Activated CD4-positive, alpha-beta T cell treated with anti-CD3 and anti-CD28 coated beads, Interleukin-2, amount 10 ng/mL, durations not matched to agents 24 days and 14 days (primary cell): ENCODE results near the gene ALG14. TPM values are rescaled to one million over a fixed set of nuclear protein-coding genes. Genes with fewer than 3 reads are reported as not detected.

Experiments used
- DNase-seq: peaks from one replicate; pipeline ENCODE4 v3.0.0; 2022
- H3K27ac Mint-ChIP-seq: one replicate; pipeline ENCODE4 v1.8.0; 2022; ENCODE audit warnings: mild to moderate bottlenecking, mixed read lengths
- H3K27me3 Mint-ChIP-seq: one replicate; pipeline ENCODE4 v1.8.0; 2022; ENCODE audit warnings: mixed read lengths
- H3K36me3 Mint-ChIP-seq: one replicate; pipeline ENCODE4 v1.8.0; 2022; ENCODE audit warnings: low read depth, mild to moderate bottlenecking, mixed read lengths
- H3K4me1 Mint-ChIP-seq: one replicate; pipeline ENCODE4 v1.8.0; 2021; ENCODE audit warnings: mixed read lengths
- H3K4me3 Mint-ChIP-seq: one replicate; pipeline ENCODE4 v1.8.0; 2022; ENCODE audit warnings: mild to moderate bottlenecking, moderate library complexity, mixed read lengths
- H3K9me3 Mint-ChIP-seq: one replicate; pipeline ENCODE4 v1.8.0; 2021; ENCODE audit warnings: mixed read lengths
- intact Hi-C: fragments of 100-400 bp; cut with micrococcal nuclease; formaldehyde crosslinking; loops from one replicate; pipeline ENCODE4 v1.15.1; 2023
- total RNA-seq: library from RNA; stranded (reverse); gene quantifications from 2 replicates; pipeline ENCODE4 v1.2.3, GENCODE V29; 2022

ALG14 gene
- total RNA-seq, 1 donor from 2014 or later = 2.1 TPM

DNA sequence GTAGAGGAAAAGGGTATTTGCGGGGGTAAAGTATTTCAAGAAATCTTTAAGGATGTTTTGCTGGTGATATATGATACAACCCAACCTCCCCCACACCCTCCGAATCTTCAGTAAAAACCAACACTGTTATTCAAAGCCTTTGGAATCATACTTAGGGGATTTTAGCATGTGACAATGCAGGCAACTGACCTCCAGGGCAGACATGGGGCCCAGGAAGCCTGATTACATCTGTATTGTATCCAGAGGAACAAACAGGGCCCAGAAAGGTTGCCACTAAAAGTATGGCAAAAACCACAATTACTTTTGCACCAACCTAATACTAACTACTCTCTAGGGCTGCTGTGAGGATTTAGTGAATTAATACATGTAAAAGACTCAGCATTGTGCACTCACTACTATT, 102.0 kb downstream of the ALG14 start:
- Mint-ChIP-seq H3K36me3 (no peaks in the 10 kb centered on the region), H3K4me1 (no peaks in the 10 kb centered on the region), H3K4me3 (no peak overlapping the region), H3K27me3 (peaks cover 3% of the 10 kb centered on the region), H3K27ac (no peak overlapping the region), H3K9me3 (no peaks in the 10 kb centered on the region)
- DNase-seq = no peak
- intact Hi-C loops = no loop called here

DNA sequence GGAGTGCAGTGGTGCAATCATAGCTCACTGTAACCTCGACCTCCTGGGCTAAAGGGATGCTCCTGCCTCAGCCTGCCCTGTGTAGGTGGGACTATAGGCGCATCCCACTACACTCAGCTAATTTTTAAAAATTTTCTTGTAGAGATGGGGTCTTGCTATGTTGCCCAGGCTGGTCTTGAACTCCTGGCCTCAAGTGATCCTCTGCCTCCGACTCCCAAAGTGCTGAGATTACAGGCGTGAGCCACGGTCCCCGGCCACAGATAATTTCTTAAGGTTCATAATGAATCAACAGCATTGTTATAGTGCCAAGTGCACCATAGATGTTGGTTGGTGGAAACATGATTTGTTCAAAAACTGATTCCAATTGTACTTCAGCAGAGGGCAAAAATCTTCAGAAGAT, 103.6 kb downstream of the ALG14 start:
- no peak overlapping the region for H3K27ac Mint-ChIP-seq
- no peaks in the 10 kb centered on the region for H3K4me1 Mint-ChIP-seq
- no peak overlapping the region for H3K4me3 Mint-ChIP-seq
- H3K36me3 Mint-ChIP-seq = no peaks in the 10 kb centered on the region
- intact Hi-C loops = no loop called here
- DNase-seq = no peak
- peaks cover 3% of the 10 kb centered on the region for H3K27me3 Mint-ChIP-seq
- no peaks in the 10 kb centered on the region for H3K9me3 Mint-ChIP-seq

DNA sequence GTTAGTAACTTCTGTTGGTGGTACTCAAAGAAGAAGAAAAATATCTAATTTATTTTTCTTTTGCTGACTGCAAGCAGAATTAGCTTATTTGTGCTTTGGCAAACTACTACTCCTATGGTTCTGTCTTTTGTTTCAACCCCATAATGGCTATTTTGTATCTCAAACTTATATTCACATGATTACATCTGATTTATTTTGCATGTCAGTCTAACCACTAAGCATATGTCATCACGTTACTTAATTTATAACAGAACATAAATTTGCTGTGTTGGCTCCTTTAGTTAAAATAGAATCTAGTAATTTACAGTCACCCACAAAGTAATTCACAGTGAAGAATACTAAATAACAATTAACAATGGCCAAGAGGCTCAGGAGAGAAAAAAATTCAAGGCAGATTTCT, 106.7 kb downstream of the ALG14 start:
- Mint-ChIP-seq H3K4me3 (no peak overlapping the region), H3K27ac (no peak overlapping the region), H3K36me3 (no peaks in the 10 kb centered on the region), H3K4me1 (peaks cover 5% of the 10 kb centered on the region), H3K9me3 (no peaks in the 10 kb centered on the region), H3K27me3 (peaks cover 3% of the 10 kb centered on the region)
- no peak for DNase-seq
- intact Hi-C loops = no loop called here

DNA sequence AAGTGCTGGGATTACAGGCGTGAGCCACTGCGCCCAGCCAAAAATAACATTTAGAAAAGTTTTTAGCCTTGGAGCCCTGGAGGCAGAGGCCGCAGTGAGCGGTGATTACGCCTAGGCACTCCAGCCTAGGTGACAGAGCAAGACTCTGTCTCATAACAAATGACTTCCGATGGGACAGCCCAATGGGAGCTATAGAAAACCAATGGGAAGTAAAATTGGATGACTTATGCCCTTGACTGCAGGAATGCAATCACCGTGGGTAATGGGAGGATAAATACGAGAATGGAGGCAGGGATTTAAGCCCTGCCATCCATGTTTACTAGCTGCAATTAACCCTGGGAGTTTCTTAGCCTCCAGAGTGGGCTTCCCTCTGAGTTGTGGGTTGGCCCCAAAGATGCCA, 108.9 kb downstream of the ALG14 start:
- intact Hi-C loops = loop anchor here (2.0 kb wide), 1 partner anchor 109 kb away; no protein-coding TSS in a partner anchor
- Mint-ChIP-seq H3K27ac (no peak overlapping the region), H3K4me1 (peaks cover 5% of the 10 kb centered on the region), H3K36me3 (no peaks in the 10 kb centered on the region), H3K4me3 (no peak overlapping the region), H3K9me3 (no peaks in the 10 kb centered on the region), H3K27me3 (peaks cover 3% of the 10 kb centered on the region)
- DNase-seq = no peak

DNA sequence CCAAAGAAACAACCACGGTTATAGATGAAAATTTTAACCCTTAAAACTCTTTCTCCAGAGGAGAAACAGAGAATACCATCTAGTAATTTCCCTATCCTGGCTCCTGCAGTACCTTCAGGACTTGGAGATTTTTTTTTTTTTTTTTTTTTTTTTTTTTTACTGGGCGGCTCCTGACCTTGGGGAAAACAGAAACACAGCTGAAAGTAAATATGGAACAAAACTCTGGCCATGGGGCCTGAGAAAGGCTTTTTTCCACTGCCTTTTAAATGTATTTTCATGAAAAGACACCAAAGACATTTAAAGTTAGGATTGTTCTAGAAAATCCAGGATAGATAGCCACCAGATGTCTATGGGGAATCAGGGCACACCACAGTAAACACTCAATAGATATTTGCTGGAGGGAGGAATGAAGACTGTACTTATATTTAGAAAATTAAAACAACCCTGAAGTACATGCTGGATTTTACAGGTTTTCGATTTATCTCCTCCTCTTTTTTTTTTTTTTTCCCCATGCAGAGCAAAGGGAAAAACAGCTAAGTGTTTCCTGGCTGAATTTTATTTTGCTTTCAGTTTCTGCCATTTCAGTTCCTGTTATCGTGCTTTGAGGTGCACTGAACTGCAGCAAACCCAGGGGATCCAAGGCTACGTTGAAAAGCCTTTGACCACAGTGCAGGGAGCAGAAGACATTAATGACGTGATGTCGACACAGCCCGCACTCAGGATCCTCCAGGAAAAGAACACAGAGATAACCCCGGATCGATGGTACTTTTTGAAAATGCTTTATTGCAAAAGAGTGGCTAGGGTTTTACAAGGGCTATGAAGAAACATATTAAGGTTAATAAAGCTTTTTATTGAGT, 110.1 kb downstream of the ALG14 start:
- no peaks in the 10 kb centered on the region for H3K36me3 Mint-ChIP-seq
- peak overlapping the region; percentile 97 for H3K27ac Mint-ChIP-seq
- H3K4me3 Mint-ChIP-seq = peak overlapping the region; percentile 91
- intact Hi-C loops = loop anchor here (2.0 kb wide), 1 partner anchor 108 kb away; no protein-coding TSS in a partner anchor
- DNase-seq = peak; percentile 81
- H3K9me3 Mint-ChIP-seq = no peaks in the 10 kb centered on the region
- H3K4me1 Mint-ChIP-seq = peaks cover 5% of the 10 kb centered on the region
- H3K27me3 Mint-ChIP-seq = no peaks in the 10 kb centered on the region

DNA sequence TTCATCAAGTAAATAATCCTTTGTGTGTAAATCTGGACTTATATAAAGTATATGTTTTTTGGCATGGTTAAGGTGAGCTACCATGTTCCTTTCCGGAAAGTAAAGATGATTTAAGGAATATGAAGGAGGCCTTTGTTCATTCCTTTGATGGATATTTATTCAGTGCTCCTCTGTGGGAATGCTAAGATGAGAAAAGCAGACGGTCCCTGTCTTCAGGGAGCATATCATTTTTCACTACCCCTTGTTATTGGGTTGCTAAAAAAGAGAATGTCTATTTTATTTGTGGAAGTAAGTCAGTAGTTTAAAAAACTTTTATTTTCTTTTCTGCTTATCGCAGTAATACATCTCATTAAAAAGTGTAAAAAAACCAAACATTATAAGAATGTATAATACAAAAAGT, 110.8 kb downstream of the ALG14 start:
- Mint-ChIP-seq H3K9me3 (no peaks in the 10 kb centered on the region), H3K27me3 (no peaks in the 10 kb centered on the region), H3K36me3 (no peaks in the 10 kb centered on the region), H3K4me1 (peaks cover 5% of the 10 kb centered on the region), H3K27ac (no peak overlapping the region), H3K4me3 (no peak overlapping the region)
- no peak for DNase-seq
- intact Hi-C loops = loop anchor here (2.0 kb wide), 1 partner anchor 107 kb away; no protein-coding TSS in a partner anchor

DNA sequence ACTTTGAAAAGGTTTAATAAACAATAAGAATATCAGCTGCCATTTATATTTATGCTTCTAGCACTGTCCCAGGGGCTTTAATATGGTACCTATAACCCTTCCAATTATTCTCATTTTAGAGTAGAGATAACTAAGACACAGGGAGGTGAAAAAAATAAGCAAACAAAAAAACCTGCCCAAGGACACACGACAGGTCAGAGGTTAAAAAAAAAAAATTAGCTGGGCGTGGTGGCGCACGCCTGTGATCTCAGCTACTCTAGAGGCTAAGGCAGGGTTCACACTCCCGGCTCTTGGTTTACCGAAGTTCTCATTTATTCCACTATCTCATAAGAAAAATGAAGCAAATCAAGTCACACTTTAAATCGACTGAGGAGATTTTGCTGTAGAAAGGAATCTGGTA, 111.2 kb downstream of the ALG14 start:
- no peaks in the 10 kb centered on the region for H3K27me3 Mint-ChIP-seq
- H3K27ac Mint-ChIP-seq = no peak overlapping the region
- no peak overlapping the region for H3K4me3 Mint-ChIP-seq
- no peaks in the 10 kb centered on the region for H3K9me3 Mint-ChIP-seq
- intact Hi-C loops = no loop called here
- no peaks in the 10 kb centered on the region for H3K36me3 Mint-ChIP-seq
- DNase-seq = no peak
- H3K4me1 Mint-ChIP-seq = peaks cover 5% of the 10 kb centered on the region

DNA sequence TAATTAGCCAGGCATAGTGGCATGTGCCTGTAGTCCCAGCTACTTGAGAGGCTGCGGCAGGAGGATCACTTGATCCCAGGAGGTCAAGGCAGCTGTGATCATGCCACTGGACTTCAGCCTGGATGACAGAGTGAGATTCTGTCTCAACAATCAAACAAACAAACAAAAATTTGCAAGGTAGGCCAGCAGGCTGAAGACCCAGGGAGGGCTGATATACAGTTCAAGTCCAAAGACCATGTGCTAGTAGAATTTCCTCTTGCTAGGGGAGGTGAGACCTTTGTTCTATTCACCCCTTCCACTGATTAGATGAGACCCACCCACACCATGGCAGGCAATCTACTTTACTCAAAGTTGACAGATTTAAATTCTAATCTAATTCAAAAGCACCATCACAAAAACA, 114.7 kb downstream of the ALG14 start:
- H3K4me3 Mint-ChIP-seq = no peak overlapping the region
- no peak for DNase-seq
- H3K9me3 Mint-ChIP-seq = no peaks in the 10 kb centered on the region
- H3K27me3 Mint-ChIP-seq = no peaks in the 10 kb centered on the region
- H3K4me1 Mint-ChIP-seq = peaks cover 4% of the 10 kb centered on the region
- H3K36me3 Mint-ChIP-seq = no peaks in the 10 kb centered on the region
- no peak overlapping the region for H3K27ac Mint-ChIP-seq
- intact Hi-C loops = no loop called here

DNA sequence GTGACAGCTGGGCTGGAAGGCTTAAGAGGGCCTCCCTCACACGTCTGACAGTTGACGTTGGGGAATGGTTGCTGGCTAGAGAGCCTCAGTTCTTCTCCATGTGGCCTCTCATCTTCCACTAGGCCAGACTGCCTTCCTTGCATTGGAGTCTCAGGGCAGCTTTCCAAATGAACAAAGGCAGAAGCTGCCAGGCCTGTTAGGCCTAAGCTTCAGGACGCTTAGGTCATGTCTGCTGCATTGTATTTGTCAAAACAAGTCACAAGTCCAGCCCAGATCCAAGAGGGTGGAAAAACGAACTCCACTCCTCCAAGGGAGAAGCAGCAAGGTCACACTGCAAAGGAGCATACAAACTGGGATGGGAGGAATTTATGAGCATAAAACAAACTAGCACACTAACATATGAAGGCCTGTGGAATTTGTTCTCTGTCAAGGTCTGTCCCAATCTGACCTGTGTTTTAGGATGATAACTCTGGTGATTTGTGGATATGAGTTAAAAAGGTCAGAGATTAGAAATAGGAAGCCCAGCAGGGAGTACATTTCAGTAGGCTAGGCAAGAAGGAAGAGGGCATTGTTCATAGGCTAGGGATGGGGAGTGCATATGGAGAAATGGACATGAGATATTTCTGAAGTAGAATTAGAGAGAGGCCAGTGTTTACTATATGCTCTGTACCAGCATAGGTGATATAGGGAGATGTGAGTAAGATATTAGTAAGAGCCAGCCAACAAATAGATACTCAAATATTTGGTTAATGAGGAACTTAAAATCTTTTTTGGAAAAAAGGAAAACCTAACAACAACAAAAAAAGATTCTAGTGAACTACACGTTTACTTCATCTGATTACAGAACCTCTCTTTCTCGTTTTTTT, 116.8 kb downstream of the ALG14 start:
- H3K4me1 Mint-ChIP-seq = no peaks in the 10 kb centered on the region
- peaks cover 3% of the 10 kb centered on the region for H3K9me3 Mint-ChIP-seq
- intact Hi-C loops = no loop called here
- no peaks in the 10 kb centered on the region for H3K36me3 Mint-ChIP-seq
- H3K4me3 Mint-ChIP-seq = no peak overlapping the region
- H3K27me3 Mint-ChIP-seq = no peaks in the 10 kb centered on the region
- DNase-seq = no peak
- H3K27ac Mint-ChIP-seq = no peak overlapping the region

DNA sequence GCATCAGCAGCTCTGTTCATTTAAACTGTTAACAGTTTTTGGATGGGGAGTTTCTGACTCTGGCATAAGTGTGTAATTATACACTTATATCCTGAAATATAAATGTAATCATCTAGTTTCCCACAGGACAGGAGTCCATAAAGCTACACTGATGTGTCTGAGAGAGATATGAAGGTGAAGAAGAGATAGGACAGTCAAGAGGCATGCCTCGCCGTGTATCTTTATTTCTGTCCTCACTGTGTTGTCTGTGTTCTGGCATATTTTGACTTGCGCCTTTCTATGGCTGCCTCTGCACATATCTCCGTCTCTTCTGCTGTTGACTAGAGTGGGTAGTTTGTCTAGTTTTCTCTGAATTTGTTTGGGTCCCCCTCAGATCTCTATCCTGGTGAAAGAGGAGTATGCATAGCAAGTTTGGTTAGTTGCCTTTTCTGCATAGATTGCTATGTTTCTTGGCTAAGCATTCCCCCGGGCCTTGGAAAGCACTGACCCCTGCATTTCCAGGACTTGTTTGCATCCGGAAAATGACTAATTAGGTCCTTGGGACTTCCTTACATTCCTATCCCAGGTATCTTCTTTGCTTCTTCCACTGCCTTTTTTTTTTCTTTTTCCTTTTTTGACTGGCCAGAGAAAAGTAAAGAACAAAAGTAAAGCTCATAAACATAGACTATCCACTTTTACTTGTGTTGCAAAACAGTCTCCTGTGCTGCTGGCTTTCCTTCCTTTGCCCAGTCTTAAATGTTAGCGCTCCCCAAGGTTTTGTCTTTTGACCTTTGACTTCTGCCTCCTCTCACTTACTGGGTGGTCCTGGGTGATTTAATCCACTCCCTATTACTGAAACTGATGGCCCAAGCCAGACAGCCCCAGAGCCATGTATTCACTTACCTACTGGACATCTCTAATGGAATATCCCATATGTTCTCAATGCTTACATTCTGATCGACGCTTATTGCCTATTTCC, 118.2 kb downstream of the ALG14 start:
- no peak overlapping the region for H3K27ac Mint-ChIP-seq
- intact Hi-C loops = no loop called here
- H3K36me3 Mint-ChIP-seq = no peaks in the 10 kb centered on the region
- no peaks in the 10 kb centered on the region for H3K27me3 Mint-ChIP-seq
- H3K4me1 Mint-ChIP-seq = no peaks in the 10 kb centered on the region
- DNase-seq = no peak
- no peak overlapping the region for H3K4me3 Mint-ChIP-seq
- peaks cover 3% of the 10 kb centered on the region for H3K9me3 Mint-ChIP-seq

DNA sequence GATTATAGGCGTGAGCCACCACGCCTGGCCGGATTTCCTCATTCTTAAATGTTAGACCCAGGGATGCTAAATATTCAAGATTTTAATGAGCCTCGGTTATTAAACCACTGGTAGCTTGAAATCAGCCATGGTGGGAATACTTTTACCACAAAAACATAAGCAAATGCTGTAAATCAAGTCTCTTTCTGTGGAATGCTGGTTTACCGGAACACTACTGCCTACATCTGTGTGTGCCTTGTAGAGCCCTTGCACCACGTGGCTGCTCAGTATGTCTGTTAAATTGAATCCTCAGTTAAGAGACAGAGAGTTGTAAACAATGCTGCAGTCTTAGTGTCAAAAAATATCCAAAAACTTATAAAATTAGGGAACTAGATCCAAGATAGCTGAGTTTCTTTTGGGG, 119.0 kb downstream of the ALG14 start:
- Mint-ChIP-seq H3K4me1 (no peaks in the 10 kb centered on the region), H3K27ac (no peak overlapping the region), H3K9me3 (peaks cover 3% of the 10 kb centered on the region), H3K27me3 (no peaks in the 10 kb centered on the region), H3K36me3 (no peaks in the 10 kb centered on the region), H3K4me3 (no peak overlapping the region)
- DNase-seq = no peak
- intact Hi-C loops = no loop called here

DNA sequence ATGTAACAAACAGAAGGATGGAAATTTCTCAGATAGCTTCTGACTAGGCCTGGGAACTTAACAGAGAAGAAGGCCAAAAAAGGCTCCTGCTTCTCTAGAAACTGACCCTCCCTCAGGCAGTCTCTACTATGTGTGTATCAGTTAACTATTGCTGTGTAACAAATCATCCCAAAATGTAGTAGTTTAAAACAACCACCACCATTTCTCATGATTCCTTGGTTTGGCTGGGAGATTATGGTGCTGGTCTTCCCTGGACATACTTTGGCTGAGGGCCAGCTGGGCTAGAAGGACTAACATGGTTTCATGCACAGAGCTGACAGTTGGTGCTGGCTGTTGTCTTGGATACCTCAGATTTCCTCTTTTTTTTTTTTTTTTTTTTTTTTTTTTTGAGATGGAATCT, 119.6 kb downstream of the ALG14 start:
- Mint-ChIP-seq H3K4me3 (no peak overlapping the region), H3K9me3 (peaks cover 3% of the 10 kb centered on the region), H3K27ac (no peak overlapping the region), H3K36me3 (no peaks in the 10 kb centered on the region), H3K27me3 (no peaks in the 10 kb centered on the region), H3K4me1 (no peaks in the 10 kb centered on the region)
- DNase-seq = no peak
- intact Hi-C loops = no loop called here

DNA sequence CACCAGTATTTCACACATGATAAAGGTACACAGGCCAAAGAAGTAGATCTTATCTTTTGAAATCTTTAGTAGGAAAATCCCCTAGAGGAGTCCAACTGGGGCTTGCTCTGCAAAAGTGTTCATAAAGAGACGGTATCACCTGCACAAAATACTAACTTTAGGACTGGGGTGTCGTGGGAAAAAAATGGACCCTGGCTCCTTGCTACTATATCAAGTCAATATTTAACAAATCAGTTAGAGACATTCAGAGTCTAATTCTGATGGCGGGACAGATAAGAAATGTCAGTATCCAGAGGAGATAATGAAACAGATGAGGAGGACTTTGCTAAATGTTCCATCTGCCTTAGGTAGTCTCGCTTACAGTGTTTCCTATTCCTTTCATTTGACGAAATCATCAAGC, 120.2 kb downstream of the ALG14 start:
- no peak overlapping the region for H3K27ac Mint-ChIP-seq
- no peaks in the 10 kb centered on the region for H3K4me1 Mint-ChIP-seq
- intact Hi-C loops = no loop called here
- no peaks in the 10 kb centered on the region for H3K36me3 Mint-ChIP-seq
- H3K27me3 Mint-ChIP-seq = no peaks in the 10 kb centered on the region
- no peak for DNase-seq
- peaks cover 3% of the 10 kb centered on the region for H3K9me3 Mint-ChIP-seq
- no peak overlapping the region for H3K4me3 Mint-ChIP-seq
